RWPE1 (cell line): ENCODE data around the gene TMEM92.
A peak's percentile ranks its signal among the peaks of the same experiment; 100 is the strongest.
"Not testable (repeated sequence)": the region's sequence is repeated elsewhere in the genome, so short reads cannot be mapped to it uniquely, and the experiment has no call there.

Experiments used
- CTCF ChIA-PET: fragments of 350-600 bp; sonication (Branson Sonifier 250); formaldehyde crosslinking; extraction: SDS; loops from one replicate; lab custom pipeline; 2021; lab: Yijun Ruan, JAX
- POLR2A ChIA-PET: fragments of 400-600 bp; formaldehyde crosslinking; extraction: SDS; loops from one replicate; lab custom pipeline; 2020; ENCODE audit warnings: antibody characterized with exemption; ENCODE audit not compliant: low non-redundant PET; lab: Yijun Ruan, JAX
- DNase-seq: peaks from one replicate; pipeline ENCODE4 v3.0.0; 2012; ENCODE audit warnings: low spot score
- H3K27ac ChIP-seq: fragments of 450-650 bp; 2 replicates; pipeline ENCODE4 v1.5.1; 2017
- TF ChIP-seq, protein P1 (sequence below): fragments of 450-650 bp; conservative IDR thresholded peaks from 2 replicates; pipeline ENCODE4 v1.5.1; 2017; ENCODE audit warnings: low read depth, mild to moderate bottlenecking

Gene TMEM92

DNA sequence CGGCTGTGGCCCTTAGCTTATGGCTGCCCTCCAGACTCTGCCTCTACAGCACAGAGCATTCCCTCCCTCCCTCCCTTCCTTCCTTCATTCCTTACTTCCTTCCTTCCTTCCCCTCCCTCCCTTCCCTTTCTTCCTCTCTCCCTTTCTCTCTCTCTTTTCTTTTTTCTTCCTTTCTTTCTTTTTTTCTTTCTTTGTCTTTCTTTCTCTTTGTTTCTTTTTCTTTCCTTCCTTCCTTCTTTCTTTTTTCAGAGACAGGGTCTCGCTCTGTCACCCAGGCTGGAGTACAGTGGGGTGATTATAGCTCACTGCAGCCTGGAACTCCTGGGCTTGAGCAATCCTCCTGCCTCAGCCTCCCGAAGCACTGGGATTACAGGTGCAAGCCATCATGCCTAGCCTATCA lies 11.7 kb downstream of the TMEM92 start:
- H3K27ac ChIP-seq, result no peak overlapping the region
- TF ChIP-seq, protein P1, sequence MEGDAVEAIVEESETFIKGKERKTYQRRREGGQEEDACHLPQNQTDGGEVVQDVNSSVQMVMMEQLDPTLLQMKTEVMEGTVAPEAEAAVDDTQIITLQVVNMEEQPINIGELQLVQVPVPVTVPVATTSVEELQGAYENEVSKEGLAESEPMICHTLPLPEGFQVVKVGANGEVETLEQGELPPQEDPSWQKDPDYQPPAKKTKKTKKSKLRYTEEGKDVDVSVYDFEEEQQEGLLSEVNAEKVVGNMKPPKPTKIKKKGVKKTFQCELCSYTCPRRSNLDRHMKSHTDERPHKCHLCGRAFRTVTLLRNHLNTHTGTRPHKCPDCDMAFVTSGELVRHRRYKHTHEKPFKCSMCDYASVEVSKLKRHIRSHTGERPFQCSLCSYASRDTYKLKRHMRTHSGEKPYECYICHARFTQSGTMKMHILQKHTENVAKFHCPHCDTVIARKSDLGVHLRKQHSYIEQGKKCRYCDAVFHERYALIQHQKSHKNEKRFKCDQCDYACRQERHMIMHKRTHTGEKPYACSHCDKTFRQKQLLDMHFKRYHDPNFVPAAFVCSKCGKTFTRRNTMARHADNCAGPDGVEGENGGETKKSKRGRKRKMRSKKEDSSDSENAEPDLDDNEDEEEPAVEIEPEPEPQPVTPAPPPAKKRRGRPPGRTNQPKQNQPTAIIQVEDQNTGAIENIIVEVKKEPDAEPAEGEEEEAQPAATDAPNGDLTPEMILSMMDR, result no peak
- ChIA-PET POLR2A (no interaction called here), CTCF (interaction anchor here (1.5 kb wide), 1 partner anchor 86 kb away, joined by 4 read pairs; no protein-coding TSS in a partner anchor)
- no peak for DNase-seq

DNA sequence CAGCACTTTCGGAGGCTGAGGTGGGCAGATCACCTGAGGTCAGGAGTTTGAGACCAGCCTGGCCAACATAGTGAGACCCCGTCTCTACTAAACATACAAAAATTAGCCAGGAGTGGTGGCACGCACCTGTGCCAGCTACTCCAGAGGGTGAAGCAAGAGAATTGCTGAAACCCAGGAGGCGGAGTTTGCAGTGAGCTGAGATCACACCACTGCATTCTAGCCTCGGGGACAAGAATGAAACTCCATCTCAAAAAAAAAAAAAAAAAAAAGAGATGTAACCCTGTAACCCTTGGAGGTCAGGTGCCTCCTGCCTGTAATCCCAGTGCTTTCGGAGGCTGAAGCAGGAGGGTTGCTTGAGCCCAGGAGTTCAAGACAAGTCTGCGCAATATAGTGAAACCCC lies 13.0 kb downstream of the TMEM92 start:
- DNase-seq, CTCF ChIA-PET, POLR2A ChIA-PET: not testable (repeated sequence)
- H3K27ac ChIP-seq, result peak overlapping the region; percentile 57; the same call in 1 of the 2 replicates

GRCh38 chr17:50288306-50288705 lies 14.0 kb downstream of the TMEM92 start:
- POLR2A ChIA-PET, result interaction anchor here (0.6 kb wide), 1 partner anchor 88 kb away, joined by 6 read pairs; no protein-coding TSS in a partner anchor
- no peak for DNase-seq
- TF ChIP-seq, protein P1, result no peak
- peak overlapping the region; percentile 57 for H3K27ac ChIP-seq
- CTCF ChIA-PET, result interaction anchor here (1.0 to 1.4 kb wide), 3 partner anchors 10 to 76 kb away, joined by 3 to 6 read pairs (median 3); no protein-coding TSS in a partner anchor

GRCh38 chr17:50289278-50289677 lies 15.0 kb downstream of the TMEM92 start:
- POLR2A ChIA-PET, result no interaction called here

DNA sequence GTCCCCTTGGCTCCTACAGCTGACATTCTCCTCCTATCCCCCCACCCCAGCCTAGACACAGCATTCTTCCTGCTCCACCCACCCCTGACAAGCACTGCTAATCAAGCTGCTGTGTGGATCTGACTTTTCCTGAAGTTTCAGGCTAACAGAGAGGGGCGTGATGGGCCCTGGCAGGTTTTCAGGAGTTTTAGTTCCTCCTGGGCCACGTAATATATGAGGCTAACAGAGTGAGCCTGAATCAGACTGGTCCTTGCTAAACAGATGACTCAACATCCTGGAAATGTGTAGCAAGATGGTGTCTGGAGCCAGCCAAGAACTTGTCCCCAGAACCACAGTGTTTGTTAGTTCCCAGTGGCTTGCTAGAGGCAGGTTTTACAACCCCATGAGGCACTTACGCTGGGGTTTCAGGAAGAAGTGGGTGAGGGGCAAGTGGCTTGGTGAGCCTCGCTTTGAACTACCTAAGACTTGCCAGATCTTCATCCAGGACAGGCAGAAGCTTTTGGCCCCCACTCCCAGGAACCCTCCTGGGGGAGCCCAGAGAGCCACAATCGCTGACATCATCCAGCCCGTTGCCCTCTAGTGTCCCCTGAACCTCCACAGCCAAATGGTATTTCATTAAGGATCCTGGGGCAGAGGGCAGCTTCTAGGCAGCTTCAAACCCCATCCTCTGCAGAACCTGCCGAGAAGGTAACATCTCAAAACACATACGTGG lies 15.9 kb downstream of the TMEM92 start:
- TF ChIP-seq, protein P1, result no peak
- peak overlapping the region; percentile 92 for H3K27ac ChIP-seq
- DNase-seq, result peak; percentile 83
- CTCF ChIA-PET, result interaction anchor here (0.6 to 1.4 kb wide), 5 partner anchors 17 to 121 kb away, joined by 3 to 6 read pairs (median 3); no protein-coding TSS in a partner anchor
- POLR2A ChIA-PET, result interaction anchor here (0.6 kb wide), 1 partner anchor 17 kb away, joined by 5 read pairs; no protein-coding TSS in a partner anchor

More at GRCh38 chr17:50289278-50289677, 15.0 kb downstream of the TMEM92 start:
- CTCF ChIA-PET, result interaction anchor here (0.8 to 1.4 kb wide), 4 partner anchors 16 to 92 kb away, joined by 3 to 5 read pairs (median 3); no protein-coding TSS in a partner anchor
- TF ChIP-seq, protein P1, result no peak
- no peak for DNase-seq
- H3K27ac ChIP-seq, result peak overlapping the region; percentile 92

- CTCF ChIA-PET, result interaction anchor here (0.6 kb wide), 3 partner anchors 52 to 206 kb away, joined by 3 to 6 read pairs (median 3); no protein-coding TSS in a partner anchor
- POLR2A ChIA-PET, result interaction anchor here (0.6 to 1.4 kb wide), 3 partner anchors 16 to 55 kb away, joined by 3 to 5 read pairs (median 4); partner anchors contain the start of gene XYLT2
- peak overlapping the region; percentile 92 for H3K27ac ChIP-seq
- TF ChIP-seq, protein P1, result no peak
- no peak for DNase-seq
These were observed 16.7 kb downstream of the TMEM92 start for GRCh38 chr17:50290933-50291332.
